Measurements from ENCODE around the gene SCN3A.

GRCh38 chr2:165191096-165191728 is 12.6 kb downstream of the SCN3A start:
- TF ChIP-seq CTCF (IDR thresholded peaks at IDR 0.05), result no peak
- no peak for TF ChIP-seq EP300 (IDR thresholded peaks at IDR 0.05)
- TF ChIP-seq POLR2AphosphoS5 (IDR thresholded peaks at IDR 0.05), result no peak
